ENCODE measurements around the gene CISD1.
"Not testable (repeated sequence)": the region's sequence is repeated elsewhere in the genome, so short reads cannot be mapped to it uniquely, and the experiment has no call there.

DNA sequence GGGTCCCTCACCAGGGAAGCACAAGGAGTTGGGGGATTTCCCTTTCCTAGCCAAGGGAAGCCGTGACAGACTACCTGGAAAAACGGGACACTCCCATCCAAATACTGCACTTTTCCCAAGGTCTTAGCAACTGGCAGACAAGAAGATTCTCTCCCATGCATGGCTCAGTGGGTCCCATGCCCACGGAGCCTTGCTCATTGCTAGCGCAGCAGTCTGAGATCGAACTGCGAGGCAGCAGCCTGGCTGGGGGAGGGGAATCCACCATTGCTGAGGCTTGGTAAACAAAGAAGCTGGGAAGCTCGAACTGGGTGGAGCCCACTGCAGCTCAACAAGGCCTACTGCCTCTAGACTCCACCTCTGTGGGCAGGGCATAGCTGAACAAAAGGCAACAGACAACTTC lies 39.1 kb upstream of the CISD1 start:
- TF ChIP-seq, protein P1, sequence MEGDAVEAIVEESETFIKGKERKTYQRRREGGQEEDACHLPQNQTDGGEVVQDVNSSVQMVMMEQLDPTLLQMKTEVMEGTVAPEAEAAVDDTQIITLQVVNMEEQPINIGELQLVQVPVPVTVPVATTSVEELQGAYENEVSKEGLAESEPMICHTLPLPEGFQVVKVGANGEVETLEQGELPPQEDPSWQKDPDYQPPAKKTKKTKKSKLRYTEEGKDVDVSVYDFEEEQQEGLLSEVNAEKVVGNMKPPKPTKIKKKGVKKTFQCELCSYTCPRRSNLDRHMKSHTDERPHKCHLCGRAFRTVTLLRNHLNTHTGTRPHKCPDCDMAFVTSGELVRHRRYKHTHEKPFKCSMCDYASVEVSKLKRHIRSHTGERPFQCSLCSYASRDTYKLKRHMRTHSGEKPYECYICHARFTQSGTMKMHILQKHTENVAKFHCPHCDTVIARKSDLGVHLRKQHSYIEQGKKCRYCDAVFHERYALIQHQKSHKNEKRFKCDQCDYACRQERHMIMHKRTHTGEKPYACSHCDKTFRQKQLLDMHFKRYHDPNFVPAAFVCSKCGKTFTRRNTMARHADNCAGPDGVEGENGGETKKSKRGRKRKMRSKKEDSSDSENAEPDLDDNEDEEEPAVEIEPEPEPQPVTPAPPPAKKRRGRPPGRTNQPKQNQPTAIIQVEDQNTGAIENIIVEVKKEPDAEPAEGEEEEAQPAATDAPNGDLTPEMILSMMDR (conservative IDR thresholded peaks at IDR 0.05) = not testable (repeated sequence)
- not testable (repeated sequence) for TF ChIP-seq EZH2 (IDR thresholded peaks at IDR 0.05; ENCODE audit: low read depth)
